Pons (tissue), 1 donor: ENCODE measurements around the gene NHLRC2.

Source experiments
- DNase-seq: peaks from one replicate; pipeline ENCODE4 v3.0.0-alpha.2; 2016; ENCODE audit warnings: low spot score

NHLRC2 gene

DNA sequence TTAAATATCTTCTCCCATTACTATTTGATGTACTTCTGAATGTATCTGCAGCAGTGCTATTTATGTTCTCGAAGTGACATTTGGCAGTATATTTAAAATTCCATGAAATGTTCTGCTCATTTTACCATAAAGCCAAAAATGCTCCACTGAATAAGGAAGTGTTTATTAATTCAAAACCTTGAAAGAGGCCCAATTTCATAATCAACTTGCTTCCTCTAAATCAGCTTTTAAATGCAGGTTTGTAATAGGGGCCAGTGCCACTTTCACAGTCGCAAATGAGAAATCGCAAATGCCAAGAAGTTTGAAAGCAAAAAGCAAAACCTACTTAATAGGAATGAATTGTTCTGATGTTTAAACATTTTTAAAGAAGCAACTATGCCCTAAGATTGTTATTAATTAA is 11.4 kb downstream of the NHLRC2 start:
- no peak for DNase-seq

GRCh38 chr10:113866551-113867394 is 12.3 kb downstream of the NHLRC2 start:
- DNase-seq, result no peak

DNA sequence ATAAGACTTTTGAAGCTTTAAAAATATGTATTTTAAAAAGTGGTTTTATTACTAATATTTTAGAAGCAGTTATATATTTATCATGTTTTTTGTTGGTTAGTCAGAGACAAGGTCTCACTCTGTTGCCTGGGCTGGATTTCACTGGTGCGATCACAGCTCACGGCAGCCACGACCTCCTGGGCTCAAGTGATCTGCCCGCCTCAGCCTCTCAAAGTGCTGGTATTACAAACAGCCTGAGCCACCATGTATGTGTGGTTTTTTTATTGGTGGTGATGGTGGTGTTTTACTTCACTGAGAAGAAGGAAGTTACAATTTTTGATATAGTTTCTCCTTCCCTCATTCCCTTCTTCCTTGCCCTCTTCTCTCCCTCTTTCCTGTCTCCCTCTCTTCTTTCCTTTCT is 13.4 kb downstream of the NHLRC2 start:
- DNase-seq, result no peak

DNA sequence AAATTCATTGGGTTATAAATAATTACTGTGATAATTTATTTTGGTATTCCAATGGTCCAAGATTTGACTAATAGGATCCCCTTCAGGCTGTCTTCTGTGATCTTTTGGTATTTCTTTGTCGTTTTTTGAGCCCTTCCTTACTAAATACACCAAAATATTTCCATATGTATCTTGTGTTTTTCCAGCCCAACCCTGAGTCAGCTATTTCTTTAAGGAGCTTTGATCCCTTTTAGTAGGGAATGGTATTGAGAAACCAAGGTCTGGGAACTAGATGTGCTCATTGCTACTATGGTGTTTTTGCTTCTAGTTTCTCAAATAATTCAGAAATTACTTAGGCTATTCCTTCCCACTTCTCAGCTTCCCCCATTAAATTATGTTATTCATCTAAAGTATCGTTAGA is 15.3 kb downstream of the NHLRC2 start:
- no peak for DNase-seq

DNA sequence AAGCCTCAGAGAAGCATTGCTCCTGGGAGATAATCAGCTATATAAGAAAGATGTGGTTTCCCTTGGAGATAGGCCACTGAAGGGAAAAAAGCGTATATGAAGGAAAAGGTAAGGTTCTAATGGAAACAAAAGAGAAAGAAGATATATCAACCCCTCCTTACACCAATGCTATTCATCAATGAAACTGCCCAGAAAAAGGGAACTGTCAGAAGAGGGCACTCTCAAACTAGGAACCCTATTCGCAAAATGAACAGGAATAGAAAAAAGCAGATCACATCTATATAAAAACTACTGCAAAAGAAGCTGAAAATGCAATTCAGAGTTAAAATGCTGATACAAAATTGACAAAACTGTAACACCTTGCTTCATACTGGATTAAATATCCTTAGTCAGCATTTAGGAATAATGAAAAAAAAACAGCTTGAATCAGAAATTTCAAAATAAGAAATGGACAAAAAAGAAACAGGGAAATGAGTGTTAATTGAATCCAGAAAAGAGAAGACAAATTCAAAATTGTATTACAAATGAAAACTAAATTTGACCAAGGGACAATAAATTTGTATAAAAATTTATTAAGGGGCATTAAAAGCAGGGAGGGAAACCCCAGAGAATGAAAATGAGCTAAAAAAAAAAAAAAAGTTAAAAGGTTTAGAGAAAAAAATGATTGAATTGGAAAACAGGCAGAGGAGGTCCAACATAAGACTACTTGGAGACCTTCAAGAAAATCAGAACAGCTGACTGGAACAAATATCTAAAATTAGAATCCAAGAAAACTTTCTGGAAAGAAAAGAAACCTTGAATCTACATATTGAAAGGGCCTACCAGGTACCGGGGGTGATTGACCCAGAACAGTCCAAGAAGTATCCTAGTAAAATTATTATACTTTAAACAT is 17.9 kb downstream of the NHLRC2 start:
- DNase-seq, result no peak

GRCh38 chr10:113875212-113875611 is 20.8 kb downstream of the NHLRC2 start:
- DNase-seq, result no peak

GRCh38 chr10:113876461-113876860 is 22.0 kb downstream of the NHLRC2 start:
- no peak for DNase-seq

DNA sequence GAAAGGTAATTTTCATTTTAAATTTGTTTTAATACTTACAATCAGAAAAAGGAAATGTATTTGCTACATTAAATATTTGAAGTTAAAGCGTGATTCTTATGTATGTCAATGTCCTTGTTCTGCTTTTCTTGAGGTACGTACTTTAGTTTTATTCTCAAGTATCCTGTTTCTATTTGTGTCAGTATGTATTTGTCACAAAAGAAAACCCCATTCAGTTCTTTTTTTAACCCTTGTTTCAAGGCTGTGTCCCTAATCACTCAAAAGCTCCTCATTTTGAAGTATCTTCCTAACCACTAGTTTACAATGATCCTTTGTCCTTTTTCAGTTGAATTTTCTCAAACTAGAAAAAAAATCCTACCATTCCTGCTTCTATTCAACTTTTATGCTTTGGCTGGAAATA is 25.2 kb downstream of the NHLRC2 start:
- DNase-seq, result no peak

DNA sequence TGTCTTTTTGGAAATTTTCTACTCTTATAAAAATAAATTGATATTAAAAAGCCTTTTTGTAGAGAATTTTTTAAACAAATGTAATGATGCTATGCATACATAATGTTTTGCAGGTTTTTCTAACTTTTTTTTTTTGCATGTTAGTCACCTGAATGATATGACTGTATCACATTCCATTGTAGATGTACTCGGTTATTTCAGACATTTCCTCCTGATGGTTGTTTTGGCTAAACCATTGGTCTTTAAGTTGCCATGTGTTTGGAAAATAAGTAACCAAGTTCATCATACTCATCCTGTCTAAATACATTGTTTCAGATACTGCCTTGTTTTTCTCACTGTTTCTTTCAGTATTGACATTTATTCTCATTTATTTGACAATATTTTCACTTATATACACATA is 25.8 kb downstream of the NHLRC2 start:
- DNase-seq, result no peak

DNA sequence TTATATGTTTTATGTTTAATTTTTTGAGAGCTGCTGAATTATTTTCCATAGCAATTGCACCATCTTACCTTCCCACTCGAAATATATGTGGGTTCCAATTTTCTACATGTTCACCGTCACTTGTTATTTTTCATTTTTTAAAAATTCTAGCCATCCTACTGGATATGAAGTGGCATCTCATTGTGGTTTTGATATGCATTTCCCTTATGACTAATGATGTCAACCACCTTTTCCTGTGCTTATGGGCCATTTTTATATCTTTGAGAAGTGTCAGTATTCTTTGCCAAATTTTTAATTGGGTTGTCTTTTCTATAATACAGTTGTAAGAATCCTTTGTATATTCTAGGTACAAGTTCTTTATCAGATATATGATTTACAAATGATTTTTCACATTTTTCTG is 27.8 kb downstream of the NHLRC2 start:
- DNase-seq, result no peak

GRCh38 chr10:113889911-113890310 is 35.5 kb downstream of the NHLRC2 start:
- no peak for DNase-seq

GRCh38 chr10:113890769-113891168 is 36.3 kb downstream of the NHLRC2 start:
- no peak for DNase-seq

- DNase-seq, result peak; percentile 72
These were observed 37.0 kb downstream of the NHLRC2 start for GRCh38 chr10:113891476-113891875.

- peak; percentile 15 for DNase-seq
These were observed 39.1 kb downstream of the NHLRC2 start for GRCh38 chr10:113893570-113893969.

DNA sequence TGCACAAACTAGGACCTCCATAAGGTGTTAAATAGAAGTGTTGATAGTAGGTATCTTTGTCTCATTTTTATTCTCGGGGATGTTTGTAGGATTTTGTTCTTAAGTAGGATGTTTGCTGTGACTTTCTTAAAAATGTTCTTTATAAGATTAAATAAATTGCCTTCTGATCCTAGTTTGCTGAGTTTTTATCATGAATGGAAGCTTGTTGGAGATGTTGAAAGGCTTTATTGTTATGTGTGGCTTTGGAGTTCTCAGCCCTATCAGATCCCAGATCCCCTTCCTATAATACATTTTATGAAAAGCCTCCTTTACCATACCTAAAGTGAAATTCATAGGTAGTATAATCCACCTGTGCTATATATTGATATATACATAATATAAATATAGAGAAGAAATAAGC is 40.1 kb downstream of the NHLRC2 start:
- peak; percentile 87 for DNase-seq

DNA sequence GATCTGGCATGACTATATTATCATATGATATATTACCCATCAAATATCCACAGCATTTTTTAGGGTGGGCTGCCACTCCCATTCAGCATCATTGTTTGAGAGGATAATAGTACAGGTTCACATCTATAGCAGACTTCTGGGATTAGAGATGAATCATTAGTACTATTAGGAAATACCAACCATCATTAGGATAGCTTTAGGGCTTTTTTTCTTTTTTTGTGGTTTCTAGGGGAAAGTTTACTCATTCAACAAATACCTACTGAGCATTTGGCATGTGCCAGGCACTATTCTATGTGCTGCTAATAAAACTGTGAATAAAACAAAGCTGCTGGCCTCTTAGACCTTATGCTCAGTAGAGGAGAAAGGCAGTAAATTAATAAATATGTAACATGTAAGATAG is 40.6 kb downstream of the NHLRC2 start:
- no peak for DNase-seq

GRCh38 chr10:113897693-113898618 is 43.5 kb downstream of the NHLRC2 start:
- peak; percentile 59 for DNase-seq

- DNase-seq, result no peak
These were observed 45.6 kb downstream of the NHLRC2 start for GRCh38 chr10:113899952-113900598.

GRCh38 chr10:113905756-113906155 is 51.3 kb downstream of the NHLRC2 start:
- no peak for DNase-seq

GRCh38 chr10:113907166-113907565 is 52.7 kb downstream of the NHLRC2 start:
- DNase-seq, result no peak

GRCh38 chr10:113908236-113908635 is 53.8 kb downstream of the NHLRC2 start:
- DNase-seq, result no peak
